ENCODE measurements around the gene RPL19. TPM values are rescaled to one million over a fixed set of nuclear protein-coding genes. Genes with fewer than 3 reads are reported as not detected.

RPL19 gene
- total RNA-seq, 1 donor from 2014 or later = 1,451 TPM

DNA sequence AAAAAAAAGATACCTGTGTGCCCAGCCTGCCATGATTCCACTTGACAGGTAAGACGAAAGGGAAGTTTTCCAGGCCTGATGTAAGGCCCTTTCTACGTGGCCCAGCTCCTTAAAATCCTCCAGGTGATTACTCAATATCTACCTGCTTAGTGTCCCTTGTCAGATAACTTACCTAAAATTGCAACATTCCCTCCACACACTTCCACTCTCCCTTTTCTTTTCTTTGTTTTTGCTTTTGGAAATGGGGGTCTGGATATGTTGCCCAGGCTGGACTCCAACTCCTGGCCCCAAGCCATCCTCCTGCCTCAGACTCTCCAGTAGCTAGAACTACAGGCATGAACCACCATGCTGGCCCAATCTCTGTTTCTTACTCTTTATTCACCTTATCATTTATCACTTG is 41.5 kb upstream of the RPL19 start:
- Mint-ChIP-seq H3K27ac (ENCODE audit: unreplicated experiment) (no peak overlapping the region), H3K36me3 (ENCODE audit: low read depth, unreplicated experiment) (no peaks in the 10 kb centered on the region), H3K4me3 (ENCODE audit: unreplicated experiment) (peak overlapping the region; percentile 15), H3K27me3 (ENCODE audit: low read depth, unreplicated experiment) (peaks cover 21% of the 10 kb centered on the region), H3K4me1 (ENCODE audit: low read depth, unreplicated experiment) (no peaks in the 10 kb centered on the region), H3K9me3 (ENCODE audit: unreplicated experiment) (no peaks in the 10 kb centered on the region)
- Histone ChIP-seq H3K4me3 (ENCODE audit: insufficient read depth, low read depth, low read length) (no peak overlapping the region), H3K79me2 (ENCODE audit: insufficient read depth, low read length) (no peaks in the 10 kb centered on the region), H3K9ac (ENCODE audit: low read length) (no peak overlapping the region), H3K27ac (ENCODE audit: low read depth, low read length) (no peak overlapping the region), H3K4me1 (ENCODE audit: insufficient read depth, low read length) (no peaks in the 10 kb centered on the region), H3K27me3 (ENCODE audit: insufficient read depth, low read length) (peaks cover 7% of the 10 kb centered on the region), H3K36me3 (ENCODE audit: insufficient read depth, low read length) (no peaks in the 10 kb centered on the region), H3K9me3 (ENCODE audit: insufficient read depth, low read depth, low read length) (no peaks in the 10 kb centered on the region), H4K20me1 (ENCODE audit: insufficient read depth, low read length) (no peaks in the 10 kb centered on the region), H3K4me2 (ENCODE audit: low read length) (no peak overlapping the region), H2AFZ (ENCODE audit: low read depth, low read length) (no peak overlapping the region)
- no peak for DNase-seq (ENCODE audit: low read depth)
- TF ChIP-seq EZH2 (IDR thresholded peaks at IDR 0.05; ENCODE audit: insufficient read depth, low read length) (no peak), CTCF (IDR thresholded peaks at IDR 0.05; ENCODE audit: insufficient read depth, low read depth, low read length) (no peak)
- no peak for FAIRE-seq

DNA sequence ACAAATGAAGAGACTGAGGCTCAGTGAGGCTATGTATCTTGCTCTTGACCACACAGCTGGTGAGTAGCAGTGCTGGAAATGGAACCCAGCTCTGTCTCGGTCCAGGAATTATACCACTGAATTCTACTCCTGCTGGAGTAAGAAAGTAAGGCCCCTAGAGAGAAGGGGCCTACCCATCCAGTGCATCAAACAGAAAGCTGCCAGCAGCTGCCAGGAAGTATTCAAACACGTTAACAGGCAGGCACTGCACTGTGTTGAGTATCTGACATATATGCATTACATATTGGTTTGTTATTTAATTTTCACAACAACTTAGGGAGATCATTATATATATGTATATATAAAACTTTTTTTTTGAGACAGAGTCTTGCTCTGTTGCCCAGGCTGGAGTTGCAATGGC is 38.1 kb upstream of the RPL19 start:
- Mint-ChIP-seq H3K36me3 (ENCODE audit: low read depth, unreplicated experiment) (no peaks in the 10 kb centered on the region), H3K4me3 (ENCODE audit: unreplicated experiment) (no peak overlapping the region), H3K9me3 (ENCODE audit: unreplicated experiment) (no peaks in the 10 kb centered on the region), H3K27ac (ENCODE audit: unreplicated experiment) (no peak overlapping the region), H3K4me1 (ENCODE audit: low read depth, unreplicated experiment) (no peaks in the 10 kb centered on the region), H3K27me3 (ENCODE audit: low read depth, unreplicated experiment) (peaks cover 36% of the 10 kb centered on the region)
- FAIRE-seq = no peak
- no peak for DNase-seq (ENCODE audit: low read depth)
- H3K4me2 ChIP-seq (ENCODE audit: low read length) = no peak overlapping the region
- no peaks in the 10 kb centered on the region for H3K79me2 ChIP-seq (ENCODE audit: insufficient read depth, low read length)
- H2AFZ ChIP-seq (ENCODE audit: low read depth, low read length) = no peak overlapping the region
- H4K20me1 ChIP-seq (ENCODE audit: insufficient read depth, low read length) = no peaks in the 10 kb centered on the region
- no peak overlapping the region for H3K4me3 ChIP-seq (ENCODE audit: insufficient read depth, low read depth, low read length)
- TF ChIP-seq CTCF (IDR thresholded peaks at IDR 0.05; ENCODE audit: insufficient read depth, low read depth, low read length) = no peak
- TF ChIP-seq EZH2 (IDR thresholded peaks at IDR 0.05; ENCODE audit: insufficient read depth, low read length) = no peak
- H3K27ac ChIP-seq (ENCODE audit: low read depth, low read length) = no peak overlapping the region
- H3K4me1 ChIP-seq (ENCODE audit: insufficient read depth, low read length) = peaks cover 4% of the 10 kb centered on the region
- no peaks in the 10 kb centered on the region for H3K36me3 ChIP-seq (ENCODE audit: insufficient read depth, low read length)
- H3K9me3 ChIP-seq (ENCODE audit: insufficient read depth, low read depth, low read length) = no peaks in the 10 kb centered on the region
- peaks cover 31% of the 10 kb centered on the region for H3K27me3 ChIP-seq (ENCODE audit: insufficient read depth, low read length)
- H3K9ac ChIP-seq (ENCODE audit: low read length) = no peak overlapping the region

- Histone ChIP-seq H3K4me1 (ENCODE audit: insufficient read depth, low read length) (peaks cover 4% of the 10 kb centered on the region), H2AFZ (ENCODE audit: low read depth, low read length) (peak overlapping the region; percentile 79), H3K9me3 (ENCODE audit: insufficient read depth, low read depth, low read length) (no peaks in the 10 kb centered on the region), H3K79me2 (ENCODE audit: insufficient read depth, low read length) (no peaks in the 10 kb centered on the region), H3K9ac (ENCODE audit: low read length) (no peak overlapping the region), H3K4me3 (ENCODE audit: insufficient read depth, low read depth, low read length) (peak overlapping the region; percentile 53), H4K20me1 (ENCODE audit: insufficient read depth, low read length) (no peaks in the 10 kb centered on the region), H3K4me2 (ENCODE audit: low read length) (peak overlapping the region; percentile 86), H3K27ac (ENCODE audit: low read depth, low read length) (no peak overlapping the region), H3K36me3 (ENCODE audit: insufficient read depth, low read length) (no peaks in the 10 kb centered on the region), H3K27me3 (ENCODE audit: insufficient read depth, low read length) (peaks cover 41% of the 10 kb centered on the region)
- H3K4me1 Mint-ChIP-seq (ENCODE audit: low read depth, unreplicated experiment) = peaks cover 5% of the 10 kb centered on the region
- H3K27ac Mint-ChIP-seq (ENCODE audit: unreplicated experiment) = peak overlapping the region; percentile 14
- peaks cover 33% of the 10 kb centered on the region for H3K27me3 Mint-ChIP-seq (ENCODE audit: low read depth, unreplicated experiment)
- no peak for TF ChIP-seq EZH2 (IDR thresholded peaks at IDR 0.05; ENCODE audit: insufficient read depth, low read length)
- TF ChIP-seq CTCF (IDR thresholded peaks at IDR 0.05; ENCODE audit: insufficient read depth, low read depth, low read length) = peak; percentile 74
- H3K4me3 Mint-ChIP-seq (ENCODE audit: unreplicated experiment) = peak overlapping the region; percentile 80
- no peaks in the 10 kb centered on the region for H3K9me3 Mint-ChIP-seq (ENCODE audit: unreplicated experiment)
- DNase-seq (ENCODE audit: low read depth) (peak; percentile 94), FAIRE-seq (no peak)
- H3K36me3 Mint-ChIP-seq (ENCODE audit: low read depth, unreplicated experiment) = no peaks in the 10 kb centered on the region
These were observed 35.4 kb upstream of the RPL19 start for GRCh38 chr17:39164675-39165143.
